SK-N-SH (cell line): Measurements from ENCODE around the gene LPCAT1. TPM values are rescaled to one million over a fixed set of nuclear protein-coding genes. Genes with fewer than 3 reads are reported as not detected.

Experiments used
- CTCF ChIA-PET: fragments of 300-600, 350-600 bp; formaldehyde crosslinking; extraction: SDS; loops from one replicate; lab custom pipeline; 2021; lab: Yijun Ruan, JAX
- POLR2A ChIA-PET: fragments of 350-600 bp; sonication (Branson Sonifier 250); formaldehyde crosslinking; extraction: SDS; loops from one replicate; lab custom pipeline; 2020; ENCODE audit warnings: antibody characterized with exemption, inconsistent platforms; lab: Yijun Ruan, JAX
- DNase-seq: peaks from one replicate; pipeline ENCODE4 v3.0.0; 2012
- H2AFZ ChIP-seq: fragments of 200-600 bp; sonication (generic); 2 replicates; pipeline ENCODE4 v1.8.1; 2016; ENCODE audit warnings: antibody characterized with exemption, mild to moderate bottlenecking, low read depth
- H3F3A ChIP-seq: fragments of 200-600 bp; sonication (generic); replicated peaks from 2 replicates; pipeline ENCODE3; 2016; ENCODE audit warnings: antibody characterized with exemption, mild to moderate bottlenecking; ENCODE audit not compliant: insufficient read depth
- H3K27ac ChIP-seq, 2 experiments: fragments of 200-500 bp in 1 of 2; fragments of 200-600 bp in 1 of 2; sonication (Bioruptor generic) in 1 of 2; sonication (generic), shearing (Covaris generic) in 1 of 2; 2 replicates each; pipeline versions ENCODE4 v1.5.1 to v1.6.1; 2014 to 2016; ENCODE audit warnings: low read depth in 2 of 2, inconsistent platforms in 1 of 2, low read length in 1 of 2, mild to moderate bottlenecking in 1 of 2, mixed read lengths in 1 of 2
- H3K27me3 ChIP-seq: fragments of 200-600 bp; sonication (generic), shearing (Covaris generic); 2 replicates; pipeline ENCODE4 v1.6.1; 2016; ENCODE audit warnings: mixed run types; ENCODE audit not compliant: insufficient read depth
- H3K36me3 ChIP-seq, 2 experiments: fragments of 200-500 bp in 1 of 2; fragments of 200-600 bp in 1 of 2; sonication (Bioruptor generic) in 1 of 2; sonication (generic) in 1 of 2; replicated peaks in 1 of 2; 2 replicates each; pipeline versions ENCODE3 to v1.5.1; 2014 to 2016; ENCODE audit warnings: low read length in 1 of 2, mild to moderate bottlenecking in 1 of 2; ENCODE audit not compliant: insufficient read depth in 2 of 2, control insufficient read depth in 1 of 2
- H3K4me1 ChIP-seq, 2 experiments: fragments of 200-500 bp in 1 of 2; fragments of 200-600 bp in 1 of 2; sonication (Bioruptor generic) in 1 of 2; sonication (generic), shearing (Covaris generic) in 1 of 2; 2 replicates each; pipeline versions ENCODE4 v1.5.1 to v1.6.1; 2014 to 2016; ENCODE audit warnings: low read depth in 1 of 2, low read length in 1 of 2, mixed run types in 1 of 2; ENCODE audit not compliant: insufficient read depth in 2 of 2, control insufficient read depth in 1 of 2
- H3K4me2 ChIP-seq: fragments of 200-600 bp; sonication (generic), shearing (Covaris generic); 2 replicates; pipeline ENCODE4 v1.6.1; 2017; ENCODE audit warnings: mixed run types
- H3K4me3 ChIP-seq, 2 experiments: fragments of 200-500 bp in 1 of 2; fragments of 200-600 bp in 1 of 2; sonication (Bioruptor generic) in 1 of 2; sonication (generic), shearing (Covaris generic) in 1 of 2; 2 replicates each; pipeline versions ENCODE4 v1.5.1 to v1.8.1; 2014 to 2016; ENCODE audit warnings: low read depth in 2 of 2, inconsistent platforms in 1 of 2, low read length in 1 of 2, mild to moderate bottlenecking in 1 of 2, mixed read lengths in 1 of 2, moderate library complexity in 1 of 2
- H3K79me2 ChIP-seq: fragments of 200-600 bp; sonication (generic); 2 replicates; pipeline ENCODE4 v1.8.1; 2017; ENCODE audit warnings: mild to moderate bottlenecking; ENCODE audit not compliant: insufficient read depth
- H3K9ac ChIP-seq: fragments of 200-600 bp; sonication (generic); 2 replicates; pipeline ENCODE4 v1.6.1; 2017; ENCODE audit warnings: mixed run types
- H3K9me2 ChIP-seq: fragments of 200-600 bp; sonication (generic); 2 replicates; pipeline ENCODE4 v1.6.1; 2017; ENCODE audit warnings: mixed run types
- H3K9me3 ChIP-seq: fragments of 200-600 bp; sonication (generic); 2 replicates; pipeline ENCODE4 v1.6.1; 2017; ENCODE audit warnings: mixed run types, mild to moderate bottlenecking, moderate library complexity
- H4K20me1 ChIP-seq: fragments of 200-600 bp; sonication (generic); 2 replicates; pipeline ENCODE4 v1.6.1; 2017; ENCODE audit warnings: mild to moderate bottlenecking, mixed run types; ENCODE audit not compliant: insufficient read depth
- ELF1 ChIP-seq: IDR thresholded peaks from 2 replicates; pipeline ENCODE4 v1.4.0; 2012
- FOXJ3 ChIP-seq: sonication (generic); formaldehyde crosslinking; IDR thresholded peaks from 2 replicates; pipeline ENCODE4 v1.5.1; 2020; ENCODE audit warnings: mild to moderate bottlenecking, missing genetic modification reagents
- FOXM1 ChIP-seq: IDR thresholded peaks from 2 replicates; pipeline ENCODE4 v1.4.0; 2012; ENCODE audit warnings: low read depth, mild to moderate bottlenecking
- MEF2A ChIP-seq: IDR thresholded peaks from 2 replicates; pipeline ENCODE4 v1.4.0; 2012; ENCODE audit warnings: low read depth, borderline replicate concordance
- MXI1 ChIP-seq: IDR thresholded peaks from 2 replicates; pipeline ENCODE4 v1.6.1; 2012; ENCODE audit warnings: mild to moderate bottlenecking, low read depth, low read length, improper control_type of control experiment
- PBX3 ChIP-seq: IDR thresholded peaks from 2 replicates; pipeline ENCODE4; 2012
- POLR2AphosphoS5 ChIP-seq: IDR thresholded peaks from 2 replicates; pipeline ENCODE4 v1.6.1; 2012; ENCODE audit warnings: low read depth, low read length
- RAD21 ChIP-seq: IDR thresholded peaks from 2 replicates; pipeline ENCODE4 v1.6.1; 2012; ENCODE audit warnings: mild to moderate bottlenecking, low read length
- RCOR1 ChIP-seq: fragments of 150-350 bp; IDR thresholded peaks from 2 replicates; pipeline ENCODE4 v1.6.1; 2017; ENCODE audit warnings: antibody characterized with exemption, low read length
- RXRA ChIP-seq: IDR thresholded peaks from 2 replicates; pipeline ENCODE4 v1.4.0; 2012; ENCODE audit warnings: low read depth, mild to moderate bottlenecking, borderline replicate concordance
- SIN3A ChIP-seq: IDR thresholded peaks from 2 replicates; pipeline ENCODE4 v1.6.1; 2012; ENCODE audit warnings: low read depth, mild to moderate bottlenecking, low read length, moderate library complexity, borderline replicate concordance
- SMC3 ChIP-seq: IDR thresholded peaks from 2 replicates; pipeline ENCODE4 v1.6.1; 2012; ENCODE audit warnings: low read depth, low read length, improper control_type of control experiment
- USF2 ChIP-seq: fragments of 150-350 bp; IDR thresholded peaks from 2 replicates; pipeline ENCODE4 v1.6.1; 2017; ENCODE audit warnings: antibody characterized with exemption, low read length, low read depth, borderline replicate concordance
- WGBS: methylation state at CpG from one replicate; pipeline ENCODE4 v1.1.6; 2017; ENCODE audit warnings: low lambda C conversion rate; 5-methylcytosine and 5-hydroxymethylcytosine counted together
- polyA plus RNA-seq, 3 experiments: library from polyadenylated mRNA; depleted of rRNA; stranded (reverse); fragments of >200 nt; gene quantifications; 2 replicates each; pipeline ENCODE4 v1.2.3, GENCODE V29; 2012
- TF ChIP-seq, protein P1 (sequence below): IDR thresholded peaks from 2 replicates; pipeline ENCODE4 v1.4.0; 2012; ENCODE audit warnings: low read depth, borderline replicate concordance
- TF ChIP-seq, protein P2 (sequence below): IDR thresholded peaks from 2 replicates; pipeline ENCODE4 v1.6.1; 2012; ENCODE audit warnings: mild to moderate bottlenecking, low read depth, low read length, moderate library complexity

Gene LPCAT1
- polyA plus RNA-seq, 1 of the 3 experiments (the other 2 are of a cell fraction) = 42.3 TPM

- DNase-seq = no peak
- Histone ChIP-seq H3K27ac (no peak overlapping the region), H4K20me1 (peaks cover 93% of the 10 kb centered on the region), H2AFZ (no peak overlapping the region), H3K27me3 (no peaks in the 10 kb centered on the region), H3K79me2 (peaks cover 79% of the 10 kb centered on the region), H3K9me2 (no peaks in the 10 kb centered on the region), H3K36me3 (peaks cover 0 to 24% of the 10 kb centered on the region in 2 experiments), H3K9ac (no peak overlapping the region), H3K9me3 (no peaks in the 10 kb centered on the region), H3K4me1 (no peaks in the 10 kb centered on the region; a peak in 1 of 4 replicates), H3K4me2 (no peak overlapping the region), H3F3A (no peaks in the 10 kb centered on the region), H3K4me3 (no peak overlapping the region)
- ChIA-PET CTCF (no interaction called here), POLR2A (no interaction called here)
- TF ChIP-seq MEF2A (no peak), RCOR1 (no peak), RAD21 (no peak), PBX3 (no peak), SMC3 (no peak), FOXM1 (no peak), POLR2AphosphoS5 (no peak), ELF1 (no peak), USF2 (no peak), MXI1 (no peak), FOXJ3 (CRISPR knock-in tag) (no peak), RXRA (no peak), SIN3A (no peak)
- TF ChIP-seq, protein P1, sequence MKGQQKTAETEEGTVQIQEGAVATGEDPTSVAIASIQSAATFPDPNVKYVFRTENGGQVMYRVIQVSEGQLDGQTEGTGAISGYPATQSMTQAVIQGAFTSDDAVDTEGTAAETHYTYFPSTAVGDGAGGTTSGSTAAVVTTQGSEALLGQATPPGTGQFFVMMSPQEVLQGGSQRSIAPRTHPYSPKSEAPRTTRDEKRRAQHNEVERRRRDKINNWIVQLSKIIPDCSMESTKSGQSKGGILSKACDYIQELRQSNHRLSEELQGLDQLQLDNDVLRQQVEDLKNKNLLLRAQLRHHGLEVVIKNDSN = no peak
- TF ChIP-seq, protein P2, sequence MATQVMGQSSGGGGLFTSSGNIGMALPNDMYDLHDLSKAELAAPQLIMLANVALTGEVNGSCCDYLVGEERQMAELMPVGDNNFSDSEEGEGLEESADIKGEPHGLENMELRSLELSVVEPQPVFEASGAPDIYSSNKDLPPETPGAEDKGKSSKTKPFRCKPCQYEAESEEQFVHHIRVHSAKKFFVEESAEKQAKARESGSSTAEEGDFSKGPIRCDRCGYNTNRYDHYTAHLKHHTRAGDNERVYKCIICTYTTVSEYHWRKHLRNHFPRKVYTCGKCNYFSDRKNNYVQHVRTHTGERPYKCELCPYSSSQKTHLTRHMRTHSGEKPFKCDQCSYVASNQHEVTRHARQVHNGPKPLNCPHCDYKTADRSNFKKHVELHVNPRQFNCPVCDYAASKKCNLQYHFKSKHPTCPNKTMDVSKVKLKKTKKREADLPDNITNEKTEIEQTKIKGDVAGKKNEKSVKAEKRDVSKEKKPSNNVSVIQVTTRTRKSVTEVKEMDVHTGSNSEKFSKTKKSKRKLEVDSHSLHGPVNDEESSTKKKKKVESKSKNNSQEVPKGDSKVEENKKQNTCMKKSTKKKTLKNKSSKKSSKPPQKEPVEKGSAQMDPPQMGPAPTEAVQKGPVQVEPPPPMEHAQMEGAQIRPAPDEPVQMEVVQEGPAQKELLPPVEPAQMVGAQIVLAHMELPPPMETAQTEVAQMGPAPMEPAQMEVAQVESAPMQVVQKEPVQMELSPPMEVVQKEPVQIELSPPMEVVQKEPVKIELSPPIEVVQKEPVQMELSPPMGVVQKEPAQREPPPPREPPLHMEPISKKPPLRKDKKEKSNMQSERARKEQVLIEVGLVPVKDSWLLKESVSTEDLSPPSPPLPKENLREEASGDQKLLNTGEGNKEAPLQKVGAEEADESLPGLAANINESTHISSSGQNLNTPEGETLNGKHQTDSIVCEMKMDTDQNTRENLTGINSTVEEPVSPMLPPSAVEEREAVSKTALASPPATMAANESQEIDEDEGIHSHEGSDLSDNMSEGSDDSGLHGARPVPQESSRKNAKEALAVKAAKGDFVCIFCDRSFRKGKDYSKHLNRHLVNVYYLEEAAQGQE = no peak
- WGBS = 93% methylated on average over 12 of the region's 23 CpGs
Observed at GRCh38 chr5:1507961-1508658, 15.7 kb downstream of the LPCAT1 start.
